ENCODE results near the gene PLEKHM1.

GRCh38 chr17:45393411-45393810, 97.1 kb downstream of the PLEKHM1 start:
- TF ChIP-seq CTCF (IDR thresholded peaks at IDR 0.05; ENCODE audit: insufficient read depth, low read length) (no peak), GABPA (IDR thresholded peaks at IDR 0.05; ENCODE audit: low read depth) (no peak), POLR2AphosphoS5 (IDR thresholded peaks at IDR 0.05; ENCODE audit: low read depth) (no peak)

Data from HL-60 (cell line).